NCI-H187 treated with DMSO at 0.1 percent for 48 hours (cell line): ENCODE results near the gene NOTCH3.

Experiments used
- DNase-seq: peaks from one replicate; lab custom pipeline; 2025; lab: John Stamatoyannopoulos, UW

Gene NOTCH3

DNA sequence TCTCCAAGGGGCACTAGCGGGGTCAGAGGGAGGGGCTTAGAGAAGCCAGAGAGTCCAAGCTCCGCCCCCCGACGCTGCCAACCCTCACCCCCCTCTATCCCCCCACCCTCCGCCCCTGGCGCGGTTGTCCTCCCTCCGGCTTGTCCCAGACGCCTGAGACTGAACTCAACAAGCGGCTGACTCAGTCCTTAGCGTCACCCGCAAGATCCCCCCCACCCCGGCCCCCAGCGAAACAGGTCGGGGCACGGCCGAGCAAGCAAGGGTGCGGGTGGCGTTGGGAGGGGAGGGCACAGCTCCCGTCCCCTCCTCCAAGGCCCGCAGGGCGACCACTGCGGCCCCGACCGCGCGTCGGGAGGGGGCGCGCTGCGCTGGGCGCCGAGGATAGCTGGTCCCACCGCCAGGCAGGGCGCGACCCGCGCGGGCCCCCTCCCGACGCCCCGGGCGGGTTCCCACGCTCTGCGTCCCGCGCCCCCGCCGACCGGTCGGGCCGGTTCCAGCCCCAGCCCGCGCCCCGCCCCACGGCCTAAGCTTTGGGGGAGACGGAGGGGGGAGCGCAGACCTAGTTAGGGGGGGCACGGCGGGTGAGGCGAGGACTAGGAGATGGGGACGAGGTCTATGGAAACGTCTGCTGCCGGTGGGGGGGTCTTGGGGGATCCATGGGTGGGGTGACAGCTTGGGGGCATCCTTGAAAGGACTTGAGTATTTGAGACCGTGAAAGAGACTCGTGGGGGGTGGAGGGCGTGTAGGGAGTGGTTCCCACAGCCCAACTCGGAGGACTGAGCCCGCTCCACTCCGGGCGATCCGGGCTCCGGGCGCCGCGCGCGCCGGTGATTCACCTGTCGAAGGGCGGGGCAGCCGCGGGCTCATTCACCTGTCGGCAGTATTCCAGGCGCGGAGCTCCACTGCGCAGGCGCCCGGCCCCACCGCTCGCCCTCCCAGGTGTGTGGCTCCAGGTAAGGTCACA lies 5.1 kb downstream of the NOTCH3 start:
- DNase-seq, result no peak

DNA sequence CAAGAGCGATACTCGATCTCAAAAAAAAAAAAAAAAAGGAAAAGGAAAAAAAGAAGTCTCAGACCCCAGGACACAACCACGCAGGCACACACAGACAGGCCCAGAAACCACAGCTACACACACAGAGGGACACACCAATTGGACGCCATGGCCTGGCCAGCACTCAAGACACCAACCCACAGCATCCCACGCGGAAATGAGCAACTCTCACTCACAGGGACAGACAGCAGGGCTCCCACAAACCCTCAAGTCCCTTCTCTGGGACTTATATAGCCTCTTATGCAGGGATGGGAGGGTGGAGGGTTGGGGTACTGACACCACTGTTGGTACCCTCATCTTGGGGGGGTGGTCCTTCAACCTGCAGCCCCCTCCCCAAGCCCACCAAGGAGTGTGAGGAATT lies 5.9 kb downstream of the NOTCH3 start:
- DNase-seq, result no peak

GRCh38 chr19:15191982-15192381 lies 8.8 kb downstream of the NOTCH3 start:
- no peak for DNase-seq

DNA sequence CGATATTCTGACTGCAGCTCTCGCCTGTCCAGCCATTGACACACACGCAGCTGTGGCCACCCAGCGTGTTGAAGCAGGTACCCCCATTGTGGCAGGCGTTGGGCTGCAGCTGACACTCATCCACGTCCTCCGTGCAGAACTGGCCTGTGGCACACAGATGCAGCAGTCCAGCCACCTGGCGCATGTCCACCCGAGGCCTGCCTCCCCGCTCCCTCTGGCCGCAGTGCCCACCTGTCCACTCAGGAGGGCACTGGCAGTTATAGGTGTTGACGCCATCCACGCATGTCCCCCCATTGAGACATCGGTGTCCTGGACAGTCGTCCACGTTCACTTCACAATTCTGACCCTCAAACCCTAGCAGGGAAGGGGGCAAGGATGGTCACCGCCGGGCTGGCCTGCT lies 9.3 kb downstream of the NOTCH3 start:
- DNase-seq, result no peak

- no peak for DNase-seq
These were observed 11.9 kb downstream of the NOTCH3 start for GRCh38 chr19:15188851-15189250.

GRCh38 chr19:15187026-15188007 lies 13.5 kb downstream of the NOTCH3 start:
- no peak for DNase-seq

- DNase-seq, result no peak
These were observed 15.6 kb downstream of the NOTCH3 start for GRCh38 chr19:15185188-15185587.

GRCh38 chr19:15184776-15185175 lies 16.0 kb downstream of the NOTCH3 start:
- no peak for DNase-seq

DNA sequence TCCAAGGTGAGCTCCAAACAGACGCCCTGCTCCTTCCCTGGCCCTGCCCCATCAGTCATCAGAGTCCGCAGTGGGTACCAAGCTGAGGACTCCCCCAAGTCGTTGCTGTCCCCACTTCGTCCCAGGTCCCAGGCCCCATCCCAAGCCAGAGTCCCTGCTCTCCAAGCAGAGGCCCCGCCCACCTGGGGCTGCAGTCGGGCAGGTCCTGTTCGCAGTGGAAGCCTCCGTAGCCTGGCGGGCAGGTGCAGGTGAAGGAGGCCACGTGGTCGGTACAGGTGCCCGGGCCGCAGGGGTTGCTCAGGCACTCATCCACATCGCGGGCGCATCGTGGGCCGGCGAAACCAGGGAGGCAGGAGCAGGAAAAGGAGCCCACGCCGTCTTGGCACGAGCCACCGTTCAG lies 19.4 kb downstream of the NOTCH3 start:
- DNase-seq, result no peak

- DNase-seq, result peak; percentile 26
These were observed 20.1 kb downstream of the NOTCH3 start for GRCh38 chr19:15180451-15181390.

DNA sequence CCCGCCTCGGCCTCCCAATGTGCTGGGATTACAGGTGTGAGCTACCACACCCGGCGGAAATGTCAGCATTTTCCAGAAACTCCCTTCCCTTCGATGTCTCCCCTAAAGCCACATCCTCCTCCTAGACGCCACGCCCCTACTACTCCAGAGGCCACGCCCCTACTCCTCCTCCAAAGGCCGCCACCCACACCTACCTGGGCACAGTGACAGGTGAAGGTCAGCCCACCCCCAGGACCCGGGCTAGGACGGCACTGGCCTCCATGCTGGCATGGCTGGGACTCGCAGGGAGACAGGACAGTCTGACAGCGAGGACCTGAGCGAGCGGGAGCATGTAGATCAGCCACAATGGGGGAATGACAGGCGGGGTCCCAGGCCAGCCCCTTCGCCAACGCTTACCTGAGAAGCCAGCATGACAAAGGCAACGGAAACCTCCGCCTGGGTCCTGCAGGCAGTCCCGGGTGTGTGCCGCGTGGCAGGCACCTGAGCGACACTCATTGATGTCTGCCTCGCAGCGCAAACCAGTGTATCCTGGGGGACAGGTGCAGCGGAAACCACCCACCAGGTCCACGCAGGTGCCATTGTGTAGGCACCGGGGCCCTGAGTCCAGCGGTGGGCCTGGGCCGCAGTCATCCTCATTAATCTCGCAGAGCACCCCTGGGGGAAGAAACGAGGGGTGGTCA lies 22.0 kb downstream of the NOTCH3 start:
- DNase-seq, result no peak

- DNase-seq, result no peak
These were observed 23.3 kb downstream of the NOTCH3 start for GRCh38 chr19:15177269-15178116.

- DNase-seq, result no peak
These were observed 25.2 kb downstream of the NOTCH3 start for GRCh38 chr19:15175609-15176008.

- DNase-seq, result no peak
These were observed 26.9 kb downstream of the NOTCH3 start for GRCh38 chr19:15173746-15174404.

GRCh38 chr19:15170345-15170744 lies 30.4 kb downstream of the NOTCH3 start:
- DNase-seq, result no peak

DNA sequence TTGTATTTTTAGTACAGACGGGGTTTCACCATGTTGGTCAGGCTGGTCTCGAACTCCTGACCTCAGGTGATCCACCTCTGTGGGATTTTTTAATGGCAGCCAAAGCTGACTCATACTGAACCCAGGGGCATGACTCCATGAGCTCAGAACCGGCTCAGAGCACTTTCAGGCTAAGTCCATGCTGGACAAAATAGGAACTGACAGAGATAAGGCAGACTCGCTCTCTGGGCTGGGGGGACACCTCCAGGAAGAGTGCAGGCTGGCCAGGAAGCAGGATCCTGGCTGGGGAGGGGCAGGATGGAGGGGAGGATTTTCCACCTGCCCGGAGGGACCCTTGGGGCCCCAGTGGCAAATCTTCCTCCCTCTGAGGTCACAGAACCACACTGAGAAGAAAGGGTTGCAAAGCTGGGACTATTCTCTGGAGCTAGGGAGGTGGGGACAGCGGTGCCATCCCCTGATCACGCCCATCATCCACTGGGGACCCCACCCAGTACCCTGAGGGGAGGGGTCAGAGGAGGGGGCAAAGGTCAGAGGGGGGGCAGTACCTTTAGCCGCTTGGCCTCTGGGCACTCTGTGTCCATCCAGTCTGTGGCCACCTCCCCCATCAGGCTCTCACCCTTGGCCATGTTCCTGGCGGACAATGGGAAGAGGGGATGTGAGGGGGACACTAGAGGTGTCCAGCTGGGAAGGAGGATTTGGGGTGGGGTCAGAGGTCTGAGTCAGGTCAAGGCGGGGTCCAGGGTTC lies 31.1 kb downstream of the NOTCH3 start:
- no peak for DNase-seq

DNA sequence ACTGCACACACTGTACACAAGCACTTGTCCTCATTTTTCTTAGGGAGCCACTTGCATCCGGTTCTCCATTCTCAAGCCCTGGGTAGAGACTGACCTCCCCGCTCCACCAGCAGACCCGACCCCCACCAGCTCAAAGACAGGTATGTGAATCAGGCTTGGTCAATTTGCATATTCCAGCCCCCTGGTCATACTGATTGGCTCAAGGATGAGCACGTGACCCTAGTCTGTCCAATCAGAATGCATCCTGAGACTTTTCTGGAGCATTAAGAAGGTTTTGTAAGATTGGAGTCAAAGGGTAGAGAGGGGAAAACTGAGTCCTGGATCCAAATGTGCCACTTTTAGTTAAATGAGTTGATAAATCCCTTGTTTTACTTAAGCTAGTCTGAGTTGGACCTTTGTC lies 34.1 kb downstream of the NOTCH3 start:
- DNase-seq, result no peak
